GM23248 (cell line): ENCODE measurements around the gene TNFRSF18.

ENCODE experiments used
- EZH2 ChIP-seq: fragments of 200-600 bp; sonication (generic); IDR thresholded peaks from 2 replicates; pipeline ENCODE4 v1.6.1; 2018; ENCODE audit warnings: antibody characterized with exemption, mild to moderate bottlenecking; ENCODE audit not compliant: insufficient read depth, poor library complexity, severe bottlenecking
- EZH2phosphoT487 ChIP-seq: fragments of 200-600 bp; sonication (generic); IDR thresholded peaks from 2 replicates; pipeline ENCODE4 v1.6.1; 2018; ENCODE audit warnings: antibody characterized with exemption, moderate library complexity, mild to moderate bottlenecking, low read depth; ENCODE audit not compliant: insufficient read depth

DNA sequence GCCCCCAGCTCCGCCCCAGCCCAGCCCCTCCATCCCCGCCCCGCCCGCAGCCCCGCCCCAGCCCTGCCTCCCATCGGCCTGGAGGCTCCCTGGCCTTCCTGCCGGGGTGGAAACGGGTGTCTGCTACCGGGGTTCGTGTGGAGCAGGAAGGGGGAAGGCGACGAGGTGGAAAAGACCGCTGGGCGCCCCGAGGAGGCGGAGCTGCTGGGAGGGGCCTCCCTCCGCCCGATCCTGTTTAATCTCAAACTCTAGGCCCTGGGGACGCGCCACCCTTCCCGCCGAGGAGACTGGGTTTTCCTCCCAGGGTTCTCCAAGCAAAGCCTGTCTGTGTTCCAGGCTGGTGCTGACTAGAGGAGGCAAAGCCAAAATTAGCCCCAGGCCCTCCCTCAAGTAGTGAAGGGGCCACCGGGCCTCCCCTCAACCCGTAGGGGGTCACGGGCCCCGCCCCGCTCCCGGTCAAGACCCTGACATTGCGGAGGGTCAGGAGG lies 48.9 kb downstream of the TNFRSF18 start:
- TF ChIP-seq EZH2phosphoT487 (no peak), EZH2 (no peak)
